Fibroblast of mammary gland (primary cell): ENCODE measurements around the gene WDR83.
"Not testable (repeated sequence)": the region's sequence is repeated elsewhere in the genome, so short reads cannot be mapped to it uniquely, and the experiment has no call there.

Source experiments
- DNase-seq: peaks from one replicate; pipeline ENCODE4 v3.0.0-alpha.2; 2010; ENCODE audit warnings: low read depth
- H3K4me3 ChIP-seq: 2 replicates; pipeline ENCODE4 v1.5.1; 2011; ENCODE audit warnings: low read depth, mild to moderate bottlenecking, low read length, moderate library complexity; ENCODE audit not compliant: control insufficient read depth
- CTCF ChIP-seq: conservative IDR thresholded peaks from 2 replicates; pipeline ENCODE4 v1.5.1; 2011; ENCODE audit warnings: low read depth, low read length, inconsistent platforms; ENCODE audit not compliant: control insufficient read depth, insufficient read depth

The WDR83 gene

DNA sequence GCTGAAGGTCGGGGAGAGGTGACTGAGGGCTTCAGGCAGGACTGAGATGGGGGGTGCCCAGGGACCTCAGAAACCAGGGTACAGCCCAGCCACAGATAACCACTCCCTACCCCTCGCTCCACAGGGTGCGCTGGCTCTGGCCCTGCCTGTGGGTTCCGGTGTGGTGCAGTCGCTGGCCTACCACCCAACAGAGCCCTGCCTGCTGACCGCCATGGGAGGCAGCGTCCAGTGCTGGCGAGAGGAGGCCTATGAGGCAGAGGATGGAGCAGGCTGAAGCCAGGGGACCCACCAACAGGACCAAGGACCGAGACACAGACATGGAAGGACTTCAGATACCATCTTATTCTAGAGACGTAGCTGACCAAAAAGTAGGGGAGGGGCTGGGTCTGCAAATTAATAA is 8.8 kb downstream of the WDR83 start:
- no peak overlapping the region for H3K4me3 ChIP-seq
- no peak for TF ChIP-seq CTCF
- DNase-seq = no peak

GRCh38 chr19:12675940-12676339 is 9.3 kb downstream of the WDR83 start:
- TF ChIP-seq CTCF = no peak
- DNase-seq = no peak
- no peak overlapping the region for H3K4me3 ChIP-seq

DNA sequence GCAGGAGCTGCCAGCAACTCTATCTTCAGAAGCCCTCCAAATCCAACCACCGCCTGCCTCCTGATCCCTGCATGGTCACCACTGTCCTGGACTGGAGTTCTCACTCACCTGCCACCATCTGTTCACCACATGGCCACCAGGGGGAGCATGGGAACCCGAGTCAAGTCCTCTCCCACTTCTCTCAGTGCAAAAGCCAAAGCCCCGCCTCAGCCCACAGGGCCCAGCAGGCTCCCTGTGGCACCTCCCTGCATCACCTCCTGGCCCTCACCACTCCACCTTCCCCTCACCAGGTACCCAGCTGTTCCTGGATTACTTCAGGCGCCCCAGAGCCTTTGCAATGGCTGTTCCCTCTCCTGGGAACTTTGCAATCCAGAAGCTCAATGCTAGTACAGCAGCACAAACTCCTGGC is 9.8 kb downstream of the WDR83 start:
- peak; percentile 75 for DNase-seq
- TF ChIP-seq CTCF = peak; percentile 84
- H3K4me3 ChIP-seq = no peak overlapping the region

GRCh38 chr19:12676928-12677327 is 10.3 kb downstream of the WDR83 start:
- TF ChIP-seq CTCF = no peak
- no peak for DNase-seq
- H3K4me3 ChIP-seq = no peak overlapping the region

- H3K4me3 ChIP-seq = not testable (repeated sequence)
Measured at GRCh38 chr19:12678039-12678438, 11.4 kb downstream of the WDR83 start.

GRCh38 chr19:12680034-12680433 is 13.4 kb downstream of the WDR83 start:
- TF ChIP-seq CTCF = no peak
- DNase-seq = no peak
- H3K4me3 ChIP-seq = no peak overlapping the region

More at GRCh38 chr19:12678039-12678438, 11.4 kb downstream of the WDR83 start:
- not testable (repeated sequence) for DNase-seq

DNA sequence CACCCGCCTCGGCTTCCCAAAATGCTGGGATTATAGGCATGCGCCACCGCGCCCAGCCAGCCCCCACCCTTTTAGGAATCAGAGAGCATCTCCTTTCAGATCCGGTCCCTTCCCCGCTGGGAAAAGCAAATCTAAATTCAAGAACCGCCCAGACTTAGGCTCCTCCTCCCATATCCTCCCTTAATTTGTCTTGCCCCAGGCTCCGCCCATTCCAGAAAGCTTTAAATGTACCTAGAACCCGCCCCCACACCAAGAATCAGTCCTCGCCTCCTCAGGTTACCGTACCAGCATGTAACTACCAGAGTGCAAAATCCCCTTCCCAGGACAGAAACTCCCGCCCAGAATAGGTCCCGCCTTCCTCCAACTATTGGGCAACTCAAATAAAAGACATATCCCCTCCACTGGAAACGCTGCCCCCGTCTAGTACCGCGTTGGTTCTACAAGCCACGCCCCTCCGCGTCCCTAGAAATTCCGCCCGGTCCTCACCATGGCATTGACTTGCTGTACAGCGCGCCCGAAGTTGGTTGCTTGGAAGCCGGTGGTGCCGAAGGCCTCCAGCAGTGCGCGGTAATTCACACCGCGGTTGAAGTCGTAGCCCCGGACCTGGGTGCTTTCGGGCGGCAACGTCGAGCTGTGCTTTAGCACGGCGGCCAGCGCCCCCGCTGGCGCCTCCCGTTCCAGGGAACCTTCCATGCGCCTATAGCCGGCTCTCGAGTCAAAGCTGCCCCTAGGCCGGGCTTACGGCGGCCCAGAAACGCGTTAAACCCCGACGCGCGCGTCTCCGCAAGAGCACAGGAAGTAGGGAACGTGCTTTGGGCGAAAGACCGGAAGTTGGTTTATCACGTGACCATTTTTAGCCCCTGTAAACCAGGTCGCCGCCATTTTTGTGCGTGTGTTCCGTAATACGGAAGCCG is 14.7 kb downstream of the WDR83 start, which contains the start of gene DHPS:
Gene DHPS (minus strand): TSS at position 807 of the 914 bp plus-strand sequence. CDS start 114 bp downstream, at position 693.
- DNase-seq = peak; percentile 98
- H3K4me3 ChIP-seq = peak within 1 kb of the TSS; percentile 94
- no peak for TF ChIP-seq CTCF
